A673 (cell line): Measurements from ENCODE around the gene ZP2. TPM values are rescaled to one million over a fixed set of nuclear protein-coding genes. Genes with fewer than 3 reads are reported as not detected.

ENCODE experiments used
- BruUV-seq: library from RNA; stranded (reverse); fragments of 400-500 nt; replicated peaks from 2 replicates; lab custom pipeline; 2021; lab: Mats Ljungman, UMichigan
- CTCF ChIA-PET: fragments of 300-600 bp; sonication (Branson Sonifier 250); formaldehyde crosslinking; loops from one replicate; lab custom pipeline; 2022; ENCODE audit warnings: antibody characterized with exemption; lab: Charles Lee
- POLR2A ChIA-PET: fragments of 300-600 bp; sonication (Branson Sonifier 250); formaldehyde crosslinking; loops from one replicate; lab custom pipeline; 2022; ENCODE audit warnings: antibody characterized with exemption; ENCODE audit not compliant: low non-redundant PET; lab: Charles Lee
- DNase-seq: peaks from one replicate; pipeline ENCODE4 v3.0.0-alpha.2; 2015; ENCODE audit warnings: low spot score
- H3K27ac ChIP-seq: fragments of 200-600 bp; sonication (generic); 2 replicates; pipeline ENCODE4 v1.5.1; 2016; ENCODE audit warnings: mixed run types, low read depth, mild to moderate bottlenecking, mixed read lengths, antibody characterized with exemption, low read length; ENCODE audit not compliant: poor library complexity, severe bottlenecking
- H3K27me3 ChIP-seq: fragments of 200-600 bp; sonication (generic); replicated peaks from 2 replicates; pipeline ENCODE4 v1.6.1; 2017; ENCODE audit warnings: mixed run types, low read depth, mild to moderate bottlenecking, mixed read lengths, antibody characterized with exemption, low read length; ENCODE audit not compliant: insufficient read depth, poor library complexity
- H3K36me3 ChIP-seq: fragments of 200-600 bp; sonication (generic); 2 replicates; pipeline ENCODE4 v1.6.1; 2016; ENCODE audit warnings: mixed run types, mild to moderate bottlenecking, mixed read lengths, antibody characterized with exemption, low read length; ENCODE audit not compliant: insufficient read depth, poor library complexity, severe bottlenecking
- H3K4me1 ChIP-seq: fragments of 200-600 bp; sonication (generic); 2 replicates; pipeline ENCODE4 v1.6.1; 2017; ENCODE audit warnings: mixed run types, mild to moderate bottlenecking, mixed read lengths, antibody characterized with exemption, low read length; ENCODE audit not compliant: insufficient read depth, poor library complexity, severe bottlenecking
- H3K4me3 ChIP-seq: fragments of 200-600 bp; sonication (generic); 2 replicates; pipeline ENCODE4 v1.5.1; 2016; ENCODE audit warnings: low read depth, mixed run types, mild to moderate bottlenecking, mixed read lengths, low read length; ENCODE audit not compliant: poor library complexity, severe bottlenecking
- H3K9me3 ChIP-seq: fragments of 200-600 bp; sonication (generic); 2 replicates; pipeline ENCODE4 v1.6.1; 2016; ENCODE audit warnings: mixed run types, low read depth, mild to moderate bottlenecking, mixed read lengths, antibody characterized with exemption, low read length; ENCODE audit not compliant: poor library complexity, severe bottlenecking
- EZH2 ChIP-seq: fragments of 200-600 bp; sonication (generic); IDR thresholded peaks from 2 replicates; pipeline ENCODE4 v1.6.1; 2017; ENCODE audit warnings: borderline replicate concordance, low read depth, mild to moderate bottlenecking, mixed read lengths, antibody characterized with exemption, low read length; ENCODE audit not compliant: poor library complexity, severe bottlenecking
- intact Hi-C: fragments of 100-400 bp; cut with micrococcal nuclease; formaldehyde crosslinking; loops from one replicate; pipeline ENCODE4 v1.10.0; 2022; ENCODE audit not compliant: unreplicated experiment
- total RNA-seq: library from RNA; stranded (reverse); gene quantifications from 2 replicates; pipeline ENCODE4 v1.2.3, GENCODE V29; 2021
- TF ChIP-seq, protein P1 (sequence below): fragments of 300-800, 200-600 bp; sonication (generic); conservative IDR thresholded peaks from 2 replicates; pipeline ENCODE4 v1.5.1; 2017; ENCODE audit warnings: low read depth, mild to moderate bottlenecking, antibody characterized with exemption, low read length, moderate library complexity, mixed read lengths

ZP2 gene
- total RNA-seq, 1 experiment from 2014 or later = not detected

DNA sequence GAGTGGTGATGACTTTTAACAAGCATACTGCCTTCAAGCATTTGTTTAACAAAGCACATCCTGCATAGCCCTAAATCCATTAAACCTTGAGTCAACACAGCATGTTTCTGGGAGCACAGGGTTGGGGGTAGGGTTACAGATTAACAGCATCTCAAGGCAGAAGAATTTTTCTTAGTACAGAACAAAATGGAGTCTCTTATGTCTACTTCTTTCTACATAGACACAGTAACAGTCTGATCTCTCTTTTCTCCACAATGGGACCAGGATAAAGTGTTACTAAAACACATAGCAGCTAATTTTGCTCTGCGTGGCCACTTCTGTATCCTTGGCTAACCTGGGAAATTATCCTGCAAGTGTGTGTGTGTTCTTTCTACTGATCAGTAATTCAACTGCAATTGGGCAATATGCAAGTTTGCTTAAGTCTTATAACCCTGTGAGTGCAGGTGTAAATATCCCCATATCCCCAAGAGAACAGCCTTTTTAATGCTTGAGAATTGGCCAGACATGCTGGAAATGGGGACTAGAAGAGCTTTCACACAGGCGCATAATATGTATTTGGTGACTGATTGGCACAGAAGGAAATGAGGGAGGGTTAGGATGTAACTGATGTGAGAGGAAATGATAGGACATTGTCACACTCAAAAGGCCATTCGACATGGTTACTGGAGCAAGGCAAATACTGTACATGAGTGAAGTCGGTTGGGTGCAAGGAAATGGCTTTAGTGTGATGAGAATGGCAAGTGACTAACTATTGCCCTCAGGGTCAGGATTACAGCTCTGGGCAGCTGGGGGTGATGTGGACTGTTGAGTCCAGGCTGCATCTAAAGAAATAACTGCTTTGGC lies 11.3 kb upstream of the ZP2 start:
- Histone ChIP-seq H3K36me3 (no peaks in the 10 kb centered on the region), H3K9me3 (no peaks in the 10 kb centered on the region), H3K4me1 (no peaks in the 10 kb centered on the region), H3K27ac (no peak overlapping the region), H3K27me3 (peaks cover 36% of the 10 kb centered on the region), H3K4me3 (no peak overlapping the region)
- POLR2A ChIA-PET = no interaction called here
- no peak for DNase-seq
- TF ChIP-seq, protein P1, sequence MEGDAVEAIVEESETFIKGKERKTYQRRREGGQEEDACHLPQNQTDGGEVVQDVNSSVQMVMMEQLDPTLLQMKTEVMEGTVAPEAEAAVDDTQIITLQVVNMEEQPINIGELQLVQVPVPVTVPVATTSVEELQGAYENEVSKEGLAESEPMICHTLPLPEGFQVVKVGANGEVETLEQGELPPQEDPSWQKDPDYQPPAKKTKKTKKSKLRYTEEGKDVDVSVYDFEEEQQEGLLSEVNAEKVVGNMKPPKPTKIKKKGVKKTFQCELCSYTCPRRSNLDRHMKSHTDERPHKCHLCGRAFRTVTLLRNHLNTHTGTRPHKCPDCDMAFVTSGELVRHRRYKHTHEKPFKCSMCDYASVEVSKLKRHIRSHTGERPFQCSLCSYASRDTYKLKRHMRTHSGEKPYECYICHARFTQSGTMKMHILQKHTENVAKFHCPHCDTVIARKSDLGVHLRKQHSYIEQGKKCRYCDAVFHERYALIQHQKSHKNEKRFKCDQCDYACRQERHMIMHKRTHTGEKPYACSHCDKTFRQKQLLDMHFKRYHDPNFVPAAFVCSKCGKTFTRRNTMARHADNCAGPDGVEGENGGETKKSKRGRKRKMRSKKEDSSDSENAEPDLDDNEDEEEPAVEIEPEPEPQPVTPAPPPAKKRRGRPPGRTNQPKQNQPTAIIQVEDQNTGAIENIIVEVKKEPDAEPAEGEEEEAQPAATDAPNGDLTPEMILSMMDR = no peak
- no peak for TF ChIP-seq EZH2
- CTCF ChIA-PET = no interaction called here
- intact Hi-C loops = no loop called here
- BruUV-seq = no TSS peak

DNA sequence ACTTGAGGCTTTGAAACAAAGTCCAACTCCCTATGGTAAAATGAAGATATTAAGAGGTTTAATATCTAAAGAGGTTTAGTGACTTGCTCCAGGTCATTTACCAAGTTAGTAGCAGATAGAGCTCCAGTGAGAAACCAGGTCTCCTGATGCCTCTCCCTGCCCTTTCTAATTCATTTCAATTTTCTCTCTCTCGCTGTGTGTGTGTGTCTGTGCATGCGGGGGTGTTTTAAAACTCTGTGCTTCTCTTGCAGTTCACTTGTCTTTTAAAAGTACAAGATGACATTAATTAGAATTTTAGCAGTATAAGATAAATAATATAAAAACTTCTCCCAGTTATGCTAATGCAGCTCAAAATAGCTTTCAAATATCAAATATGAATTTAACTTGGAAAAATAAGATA lies 8.2 kb upstream of the ZP2 start:
- no peaks in the 10 kb centered on the region for H3K9me3 ChIP-seq
- CTCF ChIA-PET = no interaction called here
- no peak overlapping the region for H3K4me3 ChIP-seq
- POLR2A ChIA-PET = no interaction called here
- H3K27me3 ChIP-seq = peaks cover 12% of the 10 kb centered on the region
- no peaks in the 10 kb centered on the region for H3K4me1 ChIP-seq
- no peak overlapping the region for H3K27ac ChIP-seq
- no peak for DNase-seq
- intact Hi-C loops = no loop called here
- H3K36me3 ChIP-seq = no peaks in the 10 kb centered on the region
- no peak for TF ChIP-seq EZH2
- TF ChIP-seq, protein P1 = no peak
- no TSS peak for BruUV-seq

DNA sequence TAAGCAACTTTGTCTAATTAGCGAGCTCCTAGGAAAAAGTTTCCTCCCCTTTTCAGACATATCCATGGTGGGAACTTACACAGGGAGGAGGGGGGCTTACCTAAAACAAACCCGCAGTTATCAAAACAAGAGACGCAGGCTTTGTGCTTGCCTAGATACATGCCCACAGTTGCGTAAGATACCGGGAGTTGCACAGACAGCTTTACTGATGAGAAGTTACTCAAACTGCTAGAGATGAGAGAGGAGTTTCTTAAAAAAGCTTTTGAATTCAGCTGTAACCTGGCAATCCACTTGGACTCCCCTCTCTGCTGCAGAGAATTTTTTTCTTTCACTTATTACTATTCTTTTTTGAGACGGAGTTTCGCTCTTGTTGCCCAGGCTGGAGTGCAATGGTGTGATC lies 6.8 kb upstream of the ZP2 start:
- no peak overlapping the region for H3K27ac ChIP-seq
- intact Hi-C loops = no loop called here
- BruUV-seq = no TSS peak
- H3K4me1 ChIP-seq = no peaks in the 10 kb centered on the region
- no peak for DNase-seq
- H3K4me3 ChIP-seq = no peak overlapping the region
- H3K36me3 ChIP-seq = no peaks in the 10 kb centered on the region
- TF ChIP-seq, protein P1 = no peak
- no peak for TF ChIP-seq EZH2
- no peaks in the 10 kb centered on the region for H3K9me3 ChIP-seq
- ChIA-PET POLR2A (no interaction called here), CTCF (no interaction called here)
- H3K27me3 ChIP-seq = peaks cover 6% of the 10 kb centered on the region
